Measurements from ENCODE around the gene PGS1. TPM values are rescaled to one million over a fixed set of nuclear protein-coding genes. Genes with fewer than 3 reads are reported as not detected.

PGS1 gene
- total RNA-seq, 4 donors from 2014 or later, result 24.1 to 53.0 (median 38.8) TPM

GRCh38 chr17:78347453-78347852, 31.0 kb upstream of the PGS1 start:
- H3K4me3 ChIP-seq, result no peak overlapping the region
- peaks cover 14 to 72% (median 32%) of the 10 kb centered on the region in 3 donors for H3K4me1 ChIP-seq
- ATAC-seq, result no peak
- no peaks in the 10 kb centered on the region for H3K9me3 ChIP-seq
- TF ChIP-seq EP300 (IDR thresholded peaks at IDR 0.05), result no peak
- TF ChIP-seq POLR2AphosphoS5 (IDR thresholded peaks at IDR 0.05), result no peak
- TF ChIP-seq CTCF (IDR thresholded peaks at IDR 0.05), result no peak
- TF ChIP-seq POLR2A (IDR thresholded peaks at IDR 0.05), result no peak
- no peaks in the 10 kb centered on the region for H3K27me3 ChIP-seq
- H3K36me3 ChIP-seq, result no peaks in the 10 kb centered on the region
- WGBS, 2 donors (ENCODE audit: low coverage in 1 of 2), result 83% methylated on average over 3 of the region's 3 CpGs; no CpG with 5 or more reads in 1 of the 2 donors
- H3K27ac ChIP-seq, result no peak overlapping the region

DNA sequence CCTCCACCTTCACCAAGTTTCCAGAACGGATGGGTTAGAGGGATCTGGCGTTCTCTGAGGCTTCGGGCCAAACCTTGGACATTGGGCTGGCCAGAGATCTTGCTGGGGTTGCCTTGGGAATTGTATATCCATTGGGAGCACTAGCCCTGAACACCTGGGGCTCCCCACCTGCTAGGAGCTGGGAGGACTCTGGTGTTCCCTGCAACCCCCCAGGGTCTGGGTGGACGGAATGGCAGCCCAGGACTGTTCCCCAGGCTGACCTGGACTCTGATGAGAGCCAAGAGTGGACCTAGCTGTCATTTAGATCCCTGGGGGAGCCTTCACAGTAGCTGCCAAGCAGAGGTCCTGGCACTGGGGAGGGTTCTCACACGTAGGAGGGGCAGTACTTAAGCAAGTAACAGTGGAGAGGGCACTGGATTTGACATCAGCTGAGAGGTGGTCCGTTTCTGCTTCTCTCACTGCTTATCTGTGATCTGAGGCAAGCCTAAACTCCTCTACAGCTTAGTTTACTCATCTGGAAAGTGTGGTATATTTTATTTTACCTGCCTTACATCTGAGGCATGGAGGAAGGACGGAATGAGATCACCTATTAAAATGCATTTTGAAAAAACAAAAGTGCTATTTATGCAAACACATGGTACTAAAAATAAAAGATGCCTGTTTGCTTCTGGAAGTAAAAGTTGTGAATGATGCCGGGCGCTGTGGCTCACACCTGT, 30.2 kb upstream of the PGS1 start:
- no peak for TF ChIP-seq CTCF (IDR thresholded peaks at IDR 0.05)
- TF ChIP-seq POLR2A (IDR thresholded peaks at IDR 0.05), result no peak
- no peak for TF ChIP-seq POLR2AphosphoS5 (IDR thresholded peaks at IDR 0.05)
- TF ChIP-seq EP300 (IDR thresholded peaks at IDR 0.05), result no peak
- no peak for ATAC-seq

GRCh38 chr17:78349891-78350642, 28.4 kb upstream of the PGS1 start:
- Histone ChIP-seq H3K27ac (peak overlapping the region in 2 of 4 donors; percentile 19 to 94), H3K27me3 (no peaks in the 10 kb centered on the region), H3K4me3 (no peak overlapping the region), H3K36me3 (no peaks in the 10 kb centered on the region), H3K9me3 (no peaks in the 10 kb centered on the region), H3K4me1 (peaks cover 12 to 72% (median 27%) of the 10 kb centered on the region in 3 donors)
- no peak for TF ChIP-seq EP300 (IDR thresholded peaks at IDR 0.05)
- no peak for TF ChIP-seq CTCF (IDR thresholded peaks at IDR 0.05)
- no peak for TF ChIP-seq POLR2AphosphoS5 (IDR thresholded peaks at IDR 0.05)
- TF ChIP-seq POLR2A (IDR thresholded peaks at IDR 0.05), result no peak
- 60 to 65% methylated on average over 4 of the region's 4 CpGs for WGBS, 2 donors (ENCODE audit: low coverage in 1 of 2)
- no peak for ATAC-seq

More for the DNA sequence above, 30.2 kb upstream of the PGS1 start:
- no peaks in the 10 kb centered on the region for H3K9me3 ChIP-seq
- 79 to 92% methylated on average over 2 to 5 of the region's 9 CpGs for WGBS, 2 donors (ENCODE audit: low coverage in 1 of 2)
- H3K27me3 ChIP-seq, result no peaks in the 10 kb centered on the region
- peaks cover 15 to 72% (median 26%) of the 10 kb centered on the region in 3 donors for H3K4me1 ChIP-seq
- H3K36me3 ChIP-seq, result no peaks in the 10 kb centered on the region
- no peak overlapping the region for H3K4me3 ChIP-seq
- no peak overlapping the region for H3K27ac ChIP-seq

DNA sequence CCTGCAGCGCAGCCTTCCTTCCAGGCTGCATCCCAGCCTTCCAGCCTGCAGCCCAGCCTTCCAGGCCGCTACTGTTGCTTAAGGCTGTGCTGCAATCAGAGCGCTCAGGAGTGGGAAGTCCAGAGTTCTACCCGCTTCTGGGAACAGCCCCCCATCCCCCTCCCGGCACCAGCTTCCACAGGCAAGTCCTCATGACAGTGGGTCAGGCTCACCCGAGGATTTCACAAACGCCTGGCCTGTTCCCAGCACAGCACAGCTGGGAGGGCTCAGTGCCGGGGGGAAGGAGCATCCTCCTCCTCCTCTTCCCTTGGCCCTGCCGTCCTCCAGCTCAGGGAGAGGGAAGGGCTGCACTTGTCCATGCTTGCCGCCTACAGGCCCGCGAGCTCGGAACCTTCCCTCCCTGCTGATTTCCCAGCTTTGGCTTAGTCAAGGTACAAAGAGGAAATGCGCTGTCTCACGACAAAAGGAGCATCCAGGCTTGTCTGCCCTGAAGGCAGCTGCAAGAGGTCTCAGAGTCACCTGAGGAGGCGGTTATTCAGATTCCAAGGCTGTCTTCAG, 26.9 kb upstream of the PGS1 start:
- 0 to 20% methylated on average over 2 to 9 of the region's 16 CpGs for WGBS, 2 donors (ENCODE audit: low coverage in 1 of 2)
- Histone ChIP-seq H3K9me3 (no peaks in the 10 kb centered on the region), H3K27me3 (no peaks in the 10 kb centered on the region), H3K4me1 (peaks cover 15 to 72% (median 30%) of the 10 kb centered on the region in 3 donors), H3K27ac (peak overlapping the region; percentile 87 to 96 (median 93)), H3K36me3 (peaks cover 0 to 4% of the 10 kb centered on the region in 2 donors), H3K4me3 (no peak overlapping the region)
- peak in 1 of 4 experiments; percentile 29 for TF ChIP-seq CTCF (IDR thresholded peaks at IDR 0.05)
- peak; percentile 100 for TF ChIP-seq POLR2AphosphoS5 (IDR thresholded peaks at IDR 0.05)
- no peak for TF ChIP-seq EP300 (IDR thresholded peaks at IDR 0.05)
- TF ChIP-seq POLR2A (IDR thresholded peaks at IDR 0.05), result peak in 1 of 2 donors; percentile 34
- ATAC-seq, result peak; percentile 86
